Adipocyte (in vitro differentiated cells): ENCODE data around the gene CLSTN2.

Experiments
- DNase-seq: peaks from one replicate; pipeline ENCODE4 v3.0.0-alpha.2; 2015; ENCODE audit warnings: low read depth
- H3K27me3 ChIP-seq: replicated peaks from 2 replicates; pipeline ENCODE4 v1.7.0; 2013; ENCODE audit warnings: mild to moderate bottlenecking, low read length, moderate library complexity; ENCODE audit not compliant: control insufficient read depth, insufficient read depth
- H3K36me3 ChIP-seq: 2 replicates; pipeline ENCODE4 v1.7.0; 2013; ENCODE audit warnings: low read length, mild to moderate bottlenecking, moderate library complexity; ENCODE audit not compliant: control insufficient read depth, insufficient read depth, severe bottlenecking
- H3K4me1 ChIP-seq: 2 replicates; pipeline ENCODE4 v1.7.0; 2013; ENCODE audit warnings: mild to moderate bottlenecking, low read length, moderate library complexity; ENCODE audit not compliant: control insufficient read depth, insufficient read depth
- H3K4me3 ChIP-seq: 2 replicates; pipeline ENCODE4 v1.7.0; 2013; ENCODE audit warnings: mild to moderate bottlenecking, low read length, moderate library complexity
- H3K9ac ChIP-seq: 2 replicates; pipeline ENCODE4 v1.7.0; 2013; ENCODE audit warnings: mild to moderate bottlenecking, low read length, moderate library complexity
- H3K9me3 ChIP-seq: 2 replicates; pipeline ENCODE4 v1.7.0; 2013; ENCODE audit warnings: mild to moderate bottlenecking, low read length, moderate library complexity; ENCODE audit not compliant: control insufficient read depth

The CLSTN2 gene

DNA sequence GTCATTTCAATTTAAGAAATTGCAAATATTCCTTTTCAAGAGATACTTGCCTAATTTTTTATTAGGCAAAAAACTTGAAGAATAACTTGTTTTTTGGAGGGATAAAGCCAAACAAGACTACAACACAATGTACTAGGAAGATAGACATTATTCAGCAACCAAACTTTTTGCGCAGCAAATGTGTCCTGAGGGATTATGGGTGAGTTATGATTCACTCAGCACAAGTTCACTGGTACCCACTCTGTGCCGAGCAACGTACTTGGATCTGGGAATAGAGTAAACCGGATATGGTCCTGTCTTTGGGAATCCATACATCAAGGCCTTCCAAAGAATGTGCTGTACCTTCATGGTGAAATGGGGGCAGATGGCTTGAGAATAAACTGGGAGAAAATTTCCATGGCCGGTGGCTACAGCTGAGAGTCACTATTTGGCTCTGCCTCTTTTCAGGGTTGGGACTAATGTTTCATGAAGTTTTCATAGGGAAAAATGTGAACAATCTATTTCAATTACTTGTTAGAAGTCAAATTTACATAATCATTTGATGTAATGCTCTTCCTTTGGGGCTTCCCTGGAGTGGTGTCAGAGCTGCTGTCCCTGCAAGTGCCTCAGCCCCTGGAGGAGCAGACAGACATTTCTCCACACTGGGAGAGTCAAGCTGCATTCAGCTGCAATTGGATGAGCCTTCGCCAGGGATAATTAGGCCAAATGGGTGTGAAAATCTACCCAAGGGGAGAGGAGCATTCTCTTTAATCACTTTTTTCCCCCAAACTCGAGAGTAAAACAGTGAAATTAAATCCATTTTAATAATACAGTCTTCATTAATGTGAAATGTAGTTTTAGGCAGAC lies 315.2 kb downstream of the CLSTN2 start:
- no peaks in the 10 kb centered on the region for H3K36me3 ChIP-seq
- H3K4me3 ChIP-seq: no peak overlapping the region
- DNase-seq: no peak

DNA sequence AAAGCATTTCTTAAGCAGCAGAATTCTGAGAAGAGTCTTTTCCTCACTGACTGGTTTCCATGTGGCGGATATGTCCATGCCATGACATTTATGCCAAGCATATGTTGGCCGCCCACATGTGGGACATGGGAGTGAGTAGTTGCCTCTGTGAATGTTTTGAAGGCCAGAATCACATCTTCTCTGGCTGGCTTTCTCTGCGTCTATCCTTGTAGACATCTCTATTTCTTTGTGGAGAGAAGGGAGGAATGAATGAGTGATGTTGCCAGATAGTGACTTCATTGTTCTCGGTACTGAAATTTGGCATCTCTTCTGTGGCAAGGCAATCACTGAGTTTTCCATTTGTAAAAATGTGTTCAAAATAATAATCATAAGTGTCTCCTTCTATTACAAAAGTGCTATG lies 316.0 kb downstream of the CLSTN2 start:
- H3K36me3 ChIP-seq: no peaks in the 10 kb centered on the region
- no peaks in the 10 kb centered on the region for H3K9me3 ChIP-seq
- no peak overlapping the region for H3K9ac ChIP-seq
- no peak for DNase-seq
- no peak overlapping the region for H3K4me3 ChIP-seq
- peaks cover 22% of the 10 kb centered on the region for H3K4me1 ChIP-seq
- no peaks in the 10 kb centered on the region for H3K27me3 ChIP-seq

More for the DNA sequence above, 315.2 kb downstream of the CLSTN2 start:
- Histone ChIP-seq H3K27me3 (no peaks in the 10 kb centered on the region), H3K9ac (peak overlapping the region; percentile 30), H3K4me1 (peaks cover 22% of the 10 kb centered on the region), H3K9me3 (no peaks in the 10 kb centered on the region)

DNA sequence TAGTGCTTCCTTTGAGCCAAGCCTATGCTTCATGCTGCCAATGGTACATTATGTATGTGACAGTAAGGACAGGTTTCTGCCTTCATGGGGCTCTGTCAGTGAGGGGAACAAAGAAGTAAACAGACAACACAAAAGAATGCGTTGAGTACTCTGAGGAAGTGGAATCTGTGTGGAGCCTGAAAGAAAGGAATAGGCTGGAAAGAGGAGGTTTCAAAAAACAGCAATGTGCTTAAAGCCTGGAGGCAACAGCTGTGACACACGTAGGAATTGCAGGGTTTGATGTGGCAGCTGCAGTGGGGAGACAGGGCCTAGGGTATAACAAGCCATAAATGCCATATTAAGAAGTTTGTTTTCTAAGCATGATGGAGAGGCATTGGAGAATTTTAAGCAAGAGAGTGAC lies 316.7 kb downstream of the CLSTN2 start:
- peaks cover 22% of the 10 kb centered on the region for H3K4me1 ChIP-seq
- no peak overlapping the region for H3K4me3 ChIP-seq
- H3K9ac ChIP-seq: no peak overlapping the region
- no peaks in the 10 kb centered on the region for H3K36me3 ChIP-seq
- no peaks in the 10 kb centered on the region for H3K27me3 ChIP-seq
- no peaks in the 10 kb centered on the region for H3K9me3 ChIP-seq
- no peak for DNase-seq

DNA sequence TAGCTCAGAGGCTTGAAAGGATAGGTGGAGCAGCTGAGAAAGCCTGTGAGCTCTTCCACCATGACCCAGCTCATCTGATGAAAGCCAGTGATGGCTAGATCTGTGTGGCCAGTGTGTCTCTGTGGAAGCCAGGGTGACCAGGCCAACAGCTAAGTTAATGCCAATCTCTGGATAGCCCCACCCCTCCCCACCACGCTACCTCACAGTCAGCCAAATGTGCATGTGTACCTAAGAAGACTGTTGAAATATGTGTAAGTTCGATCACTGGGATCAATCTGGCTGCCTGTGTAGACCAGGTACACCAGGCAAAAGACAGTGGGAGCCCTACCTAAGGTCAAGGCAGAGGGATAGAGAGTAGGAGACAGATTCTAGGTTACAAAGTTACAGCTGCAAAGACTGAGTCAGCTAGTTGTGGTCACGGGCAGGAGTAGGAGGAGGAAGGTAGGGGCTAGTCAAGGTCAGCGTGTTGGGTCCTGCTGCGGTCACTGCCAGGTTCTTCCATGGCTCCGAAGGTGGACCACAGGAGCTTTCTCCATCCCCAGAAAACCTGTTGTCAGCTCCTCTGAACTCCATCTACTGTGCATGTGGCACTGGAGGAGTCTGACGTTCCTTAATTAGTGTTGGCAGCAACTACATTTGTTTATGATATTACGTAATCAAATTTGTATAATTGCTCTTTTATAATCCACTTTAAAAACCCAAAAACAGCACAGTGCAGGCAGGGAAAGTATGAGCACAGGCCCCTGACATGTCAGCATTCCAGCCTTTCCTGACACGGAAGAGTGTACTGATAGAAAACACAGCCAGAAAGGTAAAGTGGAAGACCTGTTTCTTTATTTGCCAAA lies 318.0 kb downstream of the CLSTN2 start:
- no peaks in the 10 kb centered on the region for H3K27me3 ChIP-seq
- no peak for DNase-seq
- no peaks in the 10 kb centered on the region for H3K9me3 ChIP-seq
- no peaks in the 10 kb centered on the region for H3K36me3 ChIP-seq
- no peak overlapping the region for H3K9ac ChIP-seq
- H3K4me1 ChIP-seq: peaks cover 22% of the 10 kb centered on the region
- H3K4me3 ChIP-seq: no peak overlapping the region

DNA sequence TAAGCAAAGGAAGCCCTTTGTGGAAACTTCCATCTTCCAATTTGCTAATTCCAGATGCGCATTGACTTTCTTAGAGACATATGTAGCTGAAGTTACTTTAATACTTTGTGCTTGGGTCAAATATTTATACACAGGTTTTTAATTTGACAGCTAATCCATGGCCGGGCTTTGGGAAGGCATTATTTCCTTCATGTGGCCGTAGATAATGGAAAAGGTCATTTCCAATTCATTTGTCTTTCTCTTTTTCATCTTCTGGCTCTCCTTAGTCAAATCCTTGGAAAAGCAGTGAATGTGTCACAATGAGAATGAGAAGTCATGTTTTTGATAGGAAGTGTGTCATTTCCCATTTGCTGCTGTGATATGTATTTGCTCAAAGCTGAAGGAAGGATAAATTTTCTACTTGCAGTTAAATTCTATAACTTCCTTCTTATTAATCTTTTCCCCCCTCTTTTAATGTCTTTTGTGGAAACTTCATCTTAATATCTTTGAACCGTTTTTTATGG lies 323.3 kb downstream of the CLSTN2 start:
- Histone ChIP-seq H3K36me3 (no peaks in the 10 kb centered on the region), H3K9me3 (no peaks in the 10 kb centered on the region), H3K4me3 (no peak overlapping the region), H3K9ac (no peak overlapping the region), H3K27me3 (no peaks in the 10 kb centered on the region), H3K4me1 (no peaks in the 10 kb centered on the region)
- no peak for DNase-seq

DNA sequence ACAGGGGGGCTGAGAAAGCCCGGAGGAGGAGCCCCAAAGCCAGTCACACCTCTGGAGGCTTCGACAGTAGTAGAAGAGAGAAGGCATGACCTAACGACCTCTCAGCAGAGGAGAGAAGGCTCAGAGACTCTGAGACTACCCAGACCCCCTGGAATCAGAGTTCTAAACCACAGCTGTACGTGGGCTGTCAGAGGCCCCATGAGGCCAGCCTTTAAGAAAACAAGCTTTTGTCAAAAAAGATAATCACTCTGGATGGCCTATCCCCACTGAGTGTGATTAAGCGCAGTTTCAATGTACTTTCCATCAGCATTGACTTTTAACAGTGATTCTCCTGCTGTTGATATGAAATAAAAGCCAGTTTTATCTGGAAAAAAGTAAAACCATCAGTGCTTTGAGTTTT lies 330.3 kb downstream of the CLSTN2 start:
- Histone ChIP-seq H3K4me3 (no peak overlapping the region), H3K9ac (no peak overlapping the region), H3K27me3 (no peaks in the 10 kb centered on the region), H3K9me3 (no peaks in the 10 kb centered on the region), H3K36me3 (no peaks in the 10 kb centered on the region), H3K4me1 (no peaks in the 10 kb centered on the region)
- no peak for DNase-seq

DNA sequence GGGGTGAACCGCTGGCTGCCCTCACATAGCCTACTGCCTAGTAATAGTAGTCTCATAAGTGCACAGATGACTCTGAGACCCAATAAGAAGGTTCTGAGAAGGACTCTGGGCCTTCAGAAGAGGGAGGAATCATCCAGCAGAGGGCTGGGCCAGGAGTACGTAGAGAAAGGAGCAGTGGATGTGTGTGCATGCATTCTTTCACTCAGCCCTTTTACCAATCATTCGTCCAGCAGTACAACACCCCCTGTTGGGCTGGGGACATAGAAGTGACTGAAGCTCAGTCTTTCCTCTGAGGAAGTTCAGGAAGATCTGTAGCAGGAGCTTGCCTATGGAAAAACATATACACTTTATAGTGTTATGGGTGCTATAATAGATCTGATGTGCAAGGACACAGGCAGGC lies 333.1 kb downstream of the CLSTN2 start:
- no peak overlapping the region for H3K4me3 ChIP-seq

DNA sequence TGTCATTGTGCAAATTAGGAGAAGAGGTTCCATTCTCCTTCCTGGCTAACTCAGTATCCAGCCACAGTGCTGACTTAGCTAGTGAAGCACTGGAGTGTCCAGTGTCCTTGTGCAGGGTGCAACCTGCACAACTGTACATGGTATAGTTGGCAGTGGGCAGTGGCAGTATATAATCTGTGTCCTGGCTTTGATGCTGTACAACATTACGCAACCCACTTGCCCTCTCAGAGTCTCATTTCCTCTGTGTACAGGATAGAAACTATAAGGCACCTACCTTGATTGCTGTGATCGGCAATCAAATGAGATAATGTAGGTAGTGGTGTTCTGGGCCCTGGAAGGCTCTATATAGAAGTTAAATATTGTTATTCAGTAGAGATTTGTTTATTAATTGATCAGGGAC lies 333.6 kb downstream of the CLSTN2 start:
- no peaks in the 10 kb centered on the region for H3K27me3 ChIP-seq
- no peaks in the 10 kb centered on the region for H3K9me3 ChIP-seq
- no peaks in the 10 kb centered on the region for H3K36me3 ChIP-seq
- H3K4me1 ChIP-seq: peaks cover 4% of the 10 kb centered on the region
- DNase-seq: no peak
- no peak overlapping the region for H3K9ac ChIP-seq
- no peak overlapping the region for H3K4me3 ChIP-seq

More for the DNA sequence above, 333.1 kb downstream of the CLSTN2 start:
- no peak for DNase-seq
- no peak overlapping the region for H3K9ac ChIP-seq
- no peaks in the 10 kb centered on the region for H3K9me3 ChIP-seq
- H3K36me3 ChIP-seq: no peaks in the 10 kb centered on the region
- H3K27me3 ChIP-seq: no peaks in the 10 kb centered on the region
- no peaks in the 10 kb centered on the region for H3K4me1 ChIP-seq

DNA sequence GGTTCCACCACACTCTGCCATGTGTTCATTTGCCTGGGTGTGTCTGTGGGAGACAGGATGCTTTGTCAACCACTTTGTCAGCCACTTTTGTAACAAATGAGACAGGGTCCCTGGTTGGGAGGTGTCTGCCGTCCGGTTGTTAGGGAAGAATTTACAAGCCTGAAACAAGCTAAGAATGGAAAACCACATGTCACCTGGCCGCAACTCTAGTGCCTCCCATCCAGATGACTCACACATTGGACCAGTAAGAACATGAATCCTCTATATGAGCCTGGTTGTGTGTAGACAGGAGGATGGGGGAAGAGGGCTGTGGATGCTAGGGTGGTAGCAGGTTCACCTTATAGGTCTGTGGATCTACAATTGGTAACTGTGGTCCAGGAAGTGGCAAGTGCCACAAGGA lies 335.3 kb downstream of the CLSTN2 start:
- peaks cover 13% of the 10 kb centered on the region for H3K4me1 ChIP-seq
- no peak for DNase-seq

DNA sequence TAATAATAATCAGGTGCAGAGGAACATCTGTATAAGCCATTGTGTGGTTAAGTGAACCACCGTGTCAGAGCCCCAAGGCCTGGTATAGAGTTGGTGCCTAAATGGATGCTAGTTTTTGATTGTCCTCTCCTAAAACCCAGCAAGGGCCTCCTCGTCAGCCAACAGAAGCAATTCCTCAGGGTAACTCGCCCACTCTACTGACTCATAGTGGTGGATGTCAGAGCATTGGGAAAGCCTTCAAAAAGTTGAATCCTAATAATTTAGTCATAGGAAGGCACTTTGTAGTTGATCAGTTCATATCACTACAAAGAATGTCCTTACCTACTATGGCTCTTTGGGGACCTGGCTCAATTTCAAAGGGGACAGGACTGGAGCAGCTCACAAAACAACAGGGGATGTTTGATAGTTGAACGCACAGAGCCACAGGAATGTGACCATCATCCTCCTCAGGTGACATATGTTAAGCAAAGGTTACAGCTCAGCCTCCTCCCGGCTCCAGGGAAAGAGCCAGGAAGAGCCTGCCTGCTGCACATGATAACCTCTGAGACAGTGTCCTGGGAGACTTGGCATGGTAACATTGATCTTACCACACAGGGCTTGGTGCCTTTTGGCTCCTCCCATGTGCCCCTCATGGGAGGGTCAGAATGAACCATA lies 338.7 kb downstream of the CLSTN2 start:
- Histone ChIP-seq H3K36me3 (no peaks in the 10 kb centered on the region), H3K9me3 (no peaks in the 10 kb centered on the region), H3K4me1 (peaks cover 13% of the 10 kb centered on the region), H3K9ac (no peak overlapping the region), H3K4me3 (no peak overlapping the region), H3K27me3 (no peaks in the 10 kb centered on the region)
- DNase-seq: no peak

More for the DNA sequence above, 335.3 kb downstream of the CLSTN2 start:
- no peaks in the 10 kb centered on the region for H3K36me3 ChIP-seq
- no peak overlapping the region for H3K9ac ChIP-seq
- no peaks in the 10 kb centered on the region for H3K9me3 ChIP-seq
- H3K4me3 ChIP-seq: no peak overlapping the region
- H3K27me3 ChIP-seq: no peaks in the 10 kb centered on the region

DNA sequence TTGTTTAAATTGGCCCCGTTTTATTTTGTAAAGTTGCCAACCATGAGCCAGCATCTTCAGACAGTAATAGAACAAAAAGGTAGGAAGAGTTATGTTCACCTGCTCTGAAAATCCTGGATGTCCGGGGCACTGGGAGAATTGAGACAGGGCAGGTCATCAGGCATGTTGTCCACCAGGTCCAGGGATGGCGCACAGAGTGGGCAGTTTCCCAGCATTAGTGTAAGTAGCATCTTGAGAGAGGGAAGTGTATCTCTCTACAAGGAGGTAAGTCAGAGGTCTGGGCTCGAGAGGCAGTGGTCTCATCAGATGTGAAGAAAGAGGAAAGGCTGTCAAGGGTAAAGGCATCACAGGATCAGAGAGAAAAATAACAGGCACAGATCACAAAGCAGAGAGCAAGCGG lies 339.4 kb downstream of the CLSTN2 start:
- Histone ChIP-seq H3K9ac (no peak overlapping the region), H3K36me3 (no peaks in the 10 kb centered on the region), H3K9me3 (no peaks in the 10 kb centered on the region), H3K4me3 (no peak overlapping the region), H3K4me1 (peaks cover 13% of the 10 kb centered on the region), H3K27me3 (no peaks in the 10 kb centered on the region)
- no peak for DNase-seq
